PC-9 (cell line): ENCODE measurements around the gene RAPSN. TPM values are rescaled to one million over a fixed set of nuclear protein-coding genes. Genes with fewer than 3 reads are reported as not detected.

Source experiments
- BruUV-seq: library from RNA; stranded (reverse); fragments of 400-500 nt; replicated peaks from 2 replicates; lab custom pipeline; 2021; lab: Mats Ljungman, UMichigan
- CTCF ChIA-PET: fragments of 300-600 bp; sonication (Branson Sonifier 250); formaldehyde crosslinking; loops from one replicate; lab custom pipeline; 2022; ENCODE audit warnings: antibody characterized with exemption; lab: Charles Lee
- POLR2A ChIA-PET: fragments of 300-600 bp; sonication (Branson Sonifier 250); formaldehyde crosslinking; loops from one replicate; lab custom pipeline; 2022; ENCODE audit warnings: antibody characterized with exemption; ENCODE audit not compliant: unreplicated experiment; lab: Charles Lee
- DNase-seq, 2 experiments: peaks; one replicate each; pipeline versions ENCODE4 v3.0.0 to v3.0.0-alpha.2; 2015 to 2022; ENCODE audit warnings: mixed read lengths in 1 of 2
- H2AFZ ChIP-seq: fragments of 200-600 bp; sonication (generic); 2 replicates; pipeline ENCODE4 v1.8.1; 2017; ENCODE audit warnings: antibody characterized with exemption
- H3F3A ChIP-seq: fragments of 200-600 bp; sonication (generic); 2 replicates; pipeline ENCODE4 v1.8.1; 2017; ENCODE audit warnings: antibody characterized with exemption, mild to moderate bottlenecking, low read depth; ENCODE audit not compliant: insufficient read depth
- H3K27ac ChIP-seq: fragments of 200-600 bp; sonication (generic); 2 replicates; pipeline ENCODE4 v1.6.1; 2016; ENCODE audit warnings: mixed run types
- H3K27me3 ChIP-seq: fragments of 200-600 bp; sonication (generic); 2 replicates; pipeline ENCODE4 v1.6.1; 2016; ENCODE audit warnings: low read depth, mixed run types; ENCODE audit not compliant: insufficient read depth
- H3K36me3 ChIP-seq: fragments of 200-600 bp; sonication (generic); 2 replicates; pipeline ENCODE4 v1.6.1; 2016; ENCODE audit warnings: low read depth, mixed run types
- H3K4me1 ChIP-seq: fragments of 200-600 bp; sonication (generic); replicated peaks from 2 replicates; pipeline ENCODE4 v1.6.1; 2016; ENCODE audit warnings: mixed run types; ENCODE audit not compliant: insufficient read depth
- H3K4me2 ChIP-seq: fragments of 200-600 bp; sonication (generic); 2 replicates; pipeline ENCODE4 v1.6.1; 2017; ENCODE audit warnings: mixed run types
- H3K4me3 ChIP-seq: fragments of 200-600 bp; sonication (generic); 2 replicates; pipeline ENCODE4 v1.6.1; 2016; ENCODE audit warnings: mixed run types
- H3K79me2 ChIP-seq: fragments of 200-600 bp; sonication (generic); 2 replicates; pipeline ENCODE4 v1.6.1; 2017; ENCODE audit warnings: low read depth, mixed run types
- H3K9me2 ChIP-seq: fragments of 200-600 bp; sonication (generic); 2 replicates; pipeline ENCODE4 v1.8.1; 2017; ENCODE audit warnings: mild to moderate bottlenecking; ENCODE audit not compliant: insufficient read depth
- H3K9me3 ChIP-seq: fragments of 200-600 bp; sonication (generic); 2 replicates; pipeline ENCODE4 v1.8.1; 2016; ENCODE audit warnings: low read depth; ENCODE audit not compliant: insufficient read depth
- H4K20me1 ChIP-seq: fragments of 200-600 bp; sonication (generic); 2 replicates; pipeline ENCODE4 v1.8.1; 2017; ENCODE audit not compliant: insufficient read depth
- EZH2 ChIP-seq: fragments of 200-600 bp; sonication (generic); IDR thresholded peaks from 2 replicates; pipeline ENCODE4 v1.8.0; 2017; ENCODE audit warnings: antibody characterized with exemption, low read depth
- intact Hi-C: fragments of 100-400 bp; cut with micrococcal nuclease; formaldehyde crosslinking; loops from one replicate; pipeline ENCODE4 v1.10.0; 2022; ENCODE audit not compliant: unreplicated experiment
- total RNA-seq: library from RNA; stranded (reverse); gene quantifications from 2 replicates; pipeline ENCODE4 v1.2.3, GENCODE V29; 2021
- TF ChIP-seq, protein P1 (sequence below): fragments of 200-600 bp; sonication (generic); conservative IDR thresholded peaks from 2 replicates; pipeline ENCODE4 v1.6.1; 2017; ENCODE audit warnings: mixed run types, antibody characterized with exemption, mild to moderate bottlenecking, moderate library complexity

RAPSN gene
- total RNA-seq, 1 experiment from 2014 or later, result 7.3 TPM

DNA sequence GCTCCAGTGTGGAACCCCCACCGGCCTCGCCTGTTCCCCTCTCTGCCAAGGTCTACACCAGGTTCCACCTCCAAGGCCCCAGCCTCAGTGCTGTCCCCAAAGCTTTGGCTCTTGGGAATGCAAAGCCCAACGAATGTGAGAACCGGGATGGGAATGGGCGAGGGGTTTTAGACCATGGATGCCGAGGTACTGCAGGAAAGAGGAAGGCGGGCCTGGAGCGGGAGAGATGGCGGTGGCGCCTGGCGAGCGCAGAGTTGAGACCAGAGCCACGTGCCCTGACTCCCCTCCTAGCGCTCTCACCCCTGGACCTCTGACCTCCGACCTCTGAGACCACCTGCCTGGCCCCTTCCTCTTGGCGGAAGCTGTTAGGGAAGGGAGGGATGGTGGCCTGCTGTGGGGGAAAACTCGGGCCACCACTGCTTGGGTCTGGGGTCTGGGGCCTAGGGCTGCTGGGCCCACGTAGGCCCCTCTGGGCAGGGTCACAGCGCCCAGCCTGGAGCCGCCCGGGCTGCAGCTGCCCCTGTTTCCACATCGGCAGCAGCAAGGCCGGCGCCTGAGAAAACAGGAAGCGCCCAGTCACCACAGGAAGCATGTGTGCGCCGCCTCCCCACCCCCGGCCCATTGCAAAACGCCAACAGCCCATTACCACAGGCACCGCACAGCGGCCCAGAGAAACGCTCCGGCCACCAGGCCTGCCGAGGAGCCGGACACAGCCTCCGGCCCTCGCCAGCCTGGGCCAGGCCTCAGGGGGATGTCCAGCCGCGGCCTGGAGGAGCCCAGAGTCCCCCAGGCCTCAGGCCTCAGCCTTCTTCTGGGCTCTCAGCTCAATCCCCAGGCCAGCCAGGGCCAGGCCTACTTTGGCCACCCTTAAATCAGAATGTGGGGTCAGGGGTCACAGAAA is 54.4 kb downstream of the RAPSN start:
- no peaks in the 10 kb centered on the region for H3F3A ChIP-seq
- TF ChIP-seq, protein P1, sequence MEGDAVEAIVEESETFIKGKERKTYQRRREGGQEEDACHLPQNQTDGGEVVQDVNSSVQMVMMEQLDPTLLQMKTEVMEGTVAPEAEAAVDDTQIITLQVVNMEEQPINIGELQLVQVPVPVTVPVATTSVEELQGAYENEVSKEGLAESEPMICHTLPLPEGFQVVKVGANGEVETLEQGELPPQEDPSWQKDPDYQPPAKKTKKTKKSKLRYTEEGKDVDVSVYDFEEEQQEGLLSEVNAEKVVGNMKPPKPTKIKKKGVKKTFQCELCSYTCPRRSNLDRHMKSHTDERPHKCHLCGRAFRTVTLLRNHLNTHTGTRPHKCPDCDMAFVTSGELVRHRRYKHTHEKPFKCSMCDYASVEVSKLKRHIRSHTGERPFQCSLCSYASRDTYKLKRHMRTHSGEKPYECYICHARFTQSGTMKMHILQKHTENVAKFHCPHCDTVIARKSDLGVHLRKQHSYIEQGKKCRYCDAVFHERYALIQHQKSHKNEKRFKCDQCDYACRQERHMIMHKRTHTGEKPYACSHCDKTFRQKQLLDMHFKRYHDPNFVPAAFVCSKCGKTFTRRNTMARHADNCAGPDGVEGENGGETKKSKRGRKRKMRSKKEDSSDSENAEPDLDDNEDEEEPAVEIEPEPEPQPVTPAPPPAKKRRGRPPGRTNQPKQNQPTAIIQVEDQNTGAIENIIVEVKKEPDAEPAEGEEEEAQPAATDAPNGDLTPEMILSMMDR, result no peak
- H3K4me2 ChIP-seq, result no peak overlapping the region
- no peak overlapping the region for H2AFZ ChIP-seq
- BruUV-seq, result no TSS peak
- no peaks in the 10 kb centered on the region for H3K79me2 ChIP-seq
- H3K27ac ChIP-seq, result no peak overlapping the region
- intact Hi-C loops, result no loop called here
- POLR2A ChIA-PET, result no interaction called here
- no peaks in the 10 kb centered on the region for H4K20me1 ChIP-seq
- H3K36me3 ChIP-seq, result no peaks in the 10 kb centered on the region
- no peaks in the 10 kb centered on the region for H3K27me3 ChIP-seq
- no peak for DNase-seq
- H3K4me1 ChIP-seq, result no peaks in the 10 kb centered on the region
- H3K9me2 ChIP-seq, result no peaks in the 10 kb centered on the region
- CTCF ChIA-PET, result no interaction called here
- H3K4me3 ChIP-seq, result no peak overlapping the region
- H3K9me3 ChIP-seq, result no peaks in the 10 kb centered on the region

DNA sequence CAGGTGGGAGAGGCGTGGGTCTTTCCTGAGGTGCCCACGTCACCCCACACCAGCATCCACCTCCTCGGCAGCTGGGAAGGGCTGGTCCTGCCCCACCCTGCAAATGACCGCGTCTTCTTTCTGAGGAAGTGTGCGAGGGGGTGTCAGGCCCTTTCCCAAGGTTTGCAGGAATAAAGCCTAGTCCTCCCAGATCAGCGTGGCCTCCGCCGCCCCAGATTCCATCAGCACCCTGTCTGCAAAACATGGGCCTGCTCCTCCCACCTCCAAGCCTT is 55.0 kb downstream of the RAPSN start:
- Histone ChIP-seq H3K9me3 (no peaks in the 10 kb centered on the region), H2AFZ (no peak overlapping the region), H3K36me3 (no peaks in the 10 kb centered on the region), H3F3A (no peaks in the 10 kb centered on the region), H3K4me2 (no peak overlapping the region), H3K27me3 (no peaks in the 10 kb centered on the region), H3K79me2 (no peaks in the 10 kb centered on the region), H3K4me3 (no peak overlapping the region), H3K4me1 (no peaks in the 10 kb centered on the region), H4K20me1 (no peaks in the 10 kb centered on the region), H3K27ac (no peak overlapping the region), H3K9me2 (no peaks in the 10 kb centered on the region)
- TF ChIP-seq EZH2, result no peak
- TF ChIP-seq, protein P1, result no peak
- no peak for DNase-seq
- POLR2A ChIA-PET, result no interaction called here
- CTCF ChIA-PET, result no interaction called here
- intact Hi-C loops, result no loop called here
- no TSS peak for BruUV-seq

DNA sequence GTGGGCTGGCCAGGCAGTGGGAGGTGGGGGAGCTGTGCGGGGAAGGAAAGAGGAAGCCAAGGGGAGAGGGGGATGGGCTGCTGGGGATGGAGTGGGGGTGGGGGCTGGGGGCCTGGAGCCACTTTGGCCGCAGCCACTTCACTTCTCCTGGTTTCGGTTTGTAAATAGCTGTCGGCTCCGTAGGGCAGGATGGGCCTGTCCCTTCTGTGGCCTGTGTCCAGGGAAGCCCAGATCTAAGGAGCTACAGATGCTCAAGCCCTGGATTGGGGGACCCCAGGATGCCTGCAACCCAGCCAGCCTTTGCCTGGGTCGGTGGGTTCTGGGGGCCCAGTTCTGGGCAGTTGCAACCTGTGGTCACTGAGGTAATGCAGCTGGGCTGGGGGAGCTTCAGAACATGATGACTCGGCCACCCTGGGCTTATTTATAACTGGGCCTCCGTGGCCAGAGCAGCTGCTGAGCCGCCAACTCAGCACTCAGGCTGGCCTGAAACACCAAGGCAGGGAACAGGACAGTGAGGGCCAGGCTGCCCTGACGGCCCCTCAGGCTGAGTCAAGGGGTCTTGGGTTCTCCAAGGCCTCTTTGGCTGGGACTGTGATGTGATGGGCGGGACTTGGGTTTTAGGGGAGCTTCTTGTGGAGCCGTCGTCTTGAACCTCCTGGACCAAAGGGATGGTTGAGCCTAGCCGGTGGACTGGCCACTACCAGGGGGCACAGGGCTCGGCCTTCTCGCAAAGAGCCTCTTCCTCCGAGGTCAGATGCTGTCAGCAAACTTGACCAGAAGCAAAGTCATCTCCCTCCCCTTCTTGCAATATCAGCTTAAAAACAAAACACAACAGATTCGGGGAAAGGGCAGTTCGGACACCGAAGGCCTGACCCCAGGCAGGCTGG is 55.5 kb downstream of the RAPSN start:
- no peak overlapping the region for H3K4me3 ChIP-seq
- ChIA-PET CTCF (interaction anchor here (1.0 kb wide), 1 partner anchor 21 kb away, joined by 5 read pairs; no protein-coding TSS in a partner anchor), POLR2A (no interaction called here)
- intact Hi-C loops, result no loop called here
- H3K27me3 ChIP-seq, result no peaks in the 10 kb centered on the region
- no peak overlapping the region for H3K4me2 ChIP-seq
- H3K9me2 ChIP-seq, result no peaks in the 10 kb centered on the region
- no peak overlapping the region for H3K27ac ChIP-seq
- TF ChIP-seq EZH2, result no peak
- TF ChIP-seq, protein P1, result no peak
- no TSS peak for BruUV-seq
- no peak overlapping the region for H2AFZ ChIP-seq
- no peaks in the 10 kb centered on the region for H3K4me1 ChIP-seq
- no peaks in the 10 kb centered on the region for H4K20me1 ChIP-seq
- no peaks in the 10 kb centered on the region for H3F3A ChIP-seq
- peak in 1 of 2 experiments; percentile 34 for DNase-seq
- H3K9me3 ChIP-seq, result no peaks in the 10 kb centered on the region
- H3K79me2 ChIP-seq, result no peaks in the 10 kb centered on the region
- no peaks in the 10 kb centered on the region for H3K36me3 ChIP-seq
